Epithelial cell of proximal tubule (primary cell): ENCODE data around the gene RADIL. TPM values are rescaled to one million over a fixed set of nuclear protein-coding genes. Genes with fewer than 3 reads are reported as not detected.

Source experiments
- DNase-seq: peaks from one replicate; pipeline ENCODE4 v3.0.0-alpha.2; 2011; ENCODE audit warnings: low read depth
- H3K4me3 ChIP-seq: 2 replicates; pipeline ENCODE4 v1.5.1; 2011; ENCODE audit warnings: low read depth, mild to moderate bottlenecking, low read length
- CTCF ChIP-seq: conservative IDR thresholded peaks from 2 replicates; pipeline ENCODE4 v1.5.1; 2012; ENCODE audit warnings: low read depth, mild to moderate bottlenecking, low read length
- total RNA-seq: library from RNA; depleted of rRNA; stranded (reverse); fragments of >200 nt; gene quantifications from 2 replicates; pipeline ENCODE4 v1.2.3, GENCODE V29; 2015

The RADIL gene
- total RNA-seq, 1 donor from 2014 or later: 2.4 TPM

GRCh38 chr7:4762121-4763055, 121.1 kb downstream of the RADIL start:
- no peak for TF ChIP-seq CTCF
- H3K4me3 ChIP-seq: no peak overlapping the region
- DNase-seq: no peak

GRCh38 chr7:4760952-4761351, 122.6 kb downstream of the RADIL start:
- DNase-seq: no peak
- no peak overlapping the region for H3K4me3 ChIP-seq
- TF ChIP-seq CTCF: no peak

- TF ChIP-seq CTCF: no peak
- H3K4me3 ChIP-seq: no peak overlapping the region
These were observed 124.3 kb downstream of the RADIL start for GRCh38 chr7:4759211-4759610.

GRCh38 chr7:4758791-4759190, 124.7 kb downstream of the RADIL start:
- no peak for DNase-seq
- TF ChIP-seq CTCF: no peak

More at GRCh38 chr7:4759211-4759610, 124.3 kb downstream of the RADIL start:
- DNase-seq: no peak

GRCh38 chr7:4758111-4758510, 125.4 kb downstream of the RADIL start:
- no peak for TF ChIP-seq CTCF
- no peak for DNase-seq
- no peak overlapping the region for H3K4me3 ChIP-seq

More at GRCh38 chr7:4758791-4759190, 124.7 kb downstream of the RADIL start:
- H3K4me3 ChIP-seq: no peak overlapping the region

- no peak for DNase-seq
- H3K4me3 ChIP-seq: no peak overlapping the region
- no peak for TF ChIP-seq CTCF
These were observed 128.5 kb downstream of the RADIL start for GRCh38 chr7:4755045-4755444.

- DNase-seq: no peak
- no peak overlapping the region for H3K4me3 ChIP-seq
- no peak for TF ChIP-seq CTCF
These were observed 129.0 kb downstream of the RADIL start for GRCh38 chr7:4754433-4755010.
